GM12878 (cell line): Measurements from ENCODE around the gene VAV2. TPM values are rescaled to one million over a fixed set of nuclear protein-coding genes. Genes with fewer than 3 reads are reported as not detected.

ENCODE experiments used
- ATAC-seq: fragments of 200-7000 bp; cut with Tn5 transposase; 3 replicates; pipeline ENCODE4 v1.9.1; 2020; ENCODE audit warnings: mild to moderate bottlenecking, moderate library complexity
- BruUV-seq: library from RNA; stranded (reverse); fragments of 400-500 nt; replicated peaks from 2 replicates; lab custom pipeline; 2021; lab: Mats Ljungman, UMichigan
- CTCF ChIA-PET: fragments of 300-600 bp; sonication (Branson Sonifier 250); formaldehyde crosslinking; extraction: SDS; loops from one replicate; lab custom pipeline; 2021; ENCODE audit warnings: inconsistent platforms; lab: Yijun Ruan, JAX
- POLR2A ChIA-PET: fragments of 350-600 bp; formaldehyde crosslinking; extraction: SDS; loops from one replicate; lab custom pipeline; 2021; ENCODE audit warnings: inconsistent platforms; lab: Charles Lee
- RAD21 ChIA-PET: fragments of 300-600 bp; sonication (Branson Sonifier 250); formaldehyde crosslinking; loops from one replicate; lab custom pipeline; 2023; ENCODE audit warnings: antibody characterized with exemption; ENCODE audit not compliant: unreplicated experiment; lab: Charles Lee
- SMC1A ChIA-PET: fragments of 300-600 bp; sonication (Branson Sonifier 250); formaldehyde crosslinking; loops from one replicate; lab custom pipeline; 2023; ENCODE audit not compliant: unreplicated experiment, uncharacterized antibody; lab: Charles Lee
- DNase-seq: peaks from one replicate; pipeline ENCODE4 v3.0.0-alpha.2; 2011; ENCODE audit warnings: low read depth, low spot score
- FAIRE-seq: peaks from 3 replicates; lab custom pipeline; 2011; peaks lifted over from hg19 to GRCh38; lab: Jason Lieb, UNC
- H2AFZ ChIP-seq: 2 replicates; pipeline ENCODE4 v1.6.0; 2011; ENCODE audit warnings: low read depth, low read length, control low read depth; ENCODE audit not compliant: control insufficient read depth
- H3K27ac ChIP-seq: 2 replicates; pipeline ENCODE4 v1.5.1; 2011; ENCODE audit warnings: control low read depth; ENCODE audit not compliant: control insufficient read depth, insufficient read depth
- H3K27me3 ChIP-seq, 2 experiments: replicated peaks in 1 of 2; 2 replicates each; pipeline versions ENCODE4 v1.6.0 to v1.6.1; 2011; ENCODE audit warnings: low read length in 1 of 2; ENCODE audit not compliant: control insufficient read depth in 2 of 2, insufficient read depth in 2 of 2
- H3K36me3 ChIP-seq, 2 experiments: 2 replicates each; pipeline ENCODE4 v1.5.1; 2011; ENCODE audit warnings: low read length in 1 of 2; ENCODE audit not compliant: control insufficient read depth in 2 of 2, insufficient read depth in 2 of 2
- H3K4me1 ChIP-seq: 2 replicates; pipeline ENCODE4 v1.6.1; 2011; ENCODE audit warnings: mild to moderate bottlenecking, low read length, moderate library complexity, mixed read lengths; ENCODE audit not compliant: control insufficient read depth, insufficient read depth
- H3K4me2 ChIP-seq: 2 replicates; pipeline ENCODE4 v1.6.0; 2011; ENCODE audit warnings: control low read depth; ENCODE audit not compliant: control insufficient read depth, insufficient read depth
- H3K4me3 ChIP-seq: fragments of 200-600 bp; sonication (generic); 2 replicates; pipeline ENCODE4 v1.5.1; 2016
- H3K79me2 ChIP-seq: 2 replicates; pipeline ENCODE4 v1.6.0; 2011; ENCODE audit warnings: low read length; ENCODE audit not compliant: control insufficient read depth, insufficient read depth
- H3K9ac ChIP-seq: 2 replicates; pipeline ENCODE4 v1.8.0; 2011; ENCODE audit warnings: low read length, control low read depth, mixed read lengths; ENCODE audit not compliant: control insufficient read depth, insufficient read depth
- H3K9me3 ChIP-seq: replicated peaks from 3 replicates; pipeline ENCODE4 v1.5.1; 2011; ENCODE audit warnings: mild to moderate bottlenecking, low read length; ENCODE audit not compliant: control insufficient read depth, insufficient read depth
- H4K20me1 ChIP-seq: 2 replicates; pipeline ENCODE4 v1.6.0; 2011; ENCODE audit not compliant: control insufficient read depth, insufficient read depth
- FOXK2 ChIP-seq: fragments of 450-650 bp; IDR thresholded peaks from 2 replicates; pipeline ENCODE4 v1.6.1; 2017; ENCODE audit warnings: mild to moderate bottlenecking, moderate library complexity
- NFYB ChIP-seq: IDR thresholded peaks from 2 replicates; pipeline ENCODE4 v1.6.1; 2011; ENCODE audit warnings: low read depth, mild to moderate bottlenecking, low read length, improper control_type of control experiment, moderate library complexity; ENCODE audit not compliant: insufficient read depth
- NR2C1 ChIP-seq: fragments of 450-650 bp; IDR thresholded peaks from 2 replicates; pipeline ENCODE4 v1.6.1; 2017; ENCODE audit warnings: antibody characterized with exemption, mild to moderate bottlenecking, moderate library complexity
- RELB ChIP-seq: fragments of 450-650 bp; IDR thresholded peaks from 2 replicates; pipeline ENCODE4 v1.6.1; 2017; ENCODE audit warnings: low read depth, mild to moderate bottlenecking, moderate library complexity
- REST ChIP-seq: IDR thresholded peaks from 2 replicates; pipeline ENCODE4 v1.6.1; 2012; ENCODE audit warnings: mild to moderate bottlenecking, low read depth, low read length
- RFX5 ChIP-seq: IDR thresholded peaks from 2 replicates; pipeline ENCODE4 v1.6.1; 2011; ENCODE audit warnings: low read depth, low read length, improper control_type of control experiment
- ZNF274 ChIP-seq: IDR thresholded peaks from one replicate; pipeline ENCODE4 v1.8.0; 2011; ENCODE audit not compliant: insufficient read length, insufficient read depth
- WGBS: methylation state at CpG from one replicate; pipeline ENCODE4 v1.1.6; 2016; ENCODE audit warnings: low lambda C conversion rate; ENCODE audit not compliant: insufficient replicate concordance, insufficient coverage; ENCODE audit errors: missing lambda C conversion rate; 5-methylcytosine and 5-hydroxymethylcytosine counted together
- in situ Hi-C: fragments of 300-500 bp; cut with MboI; formaldehyde crosslinking; loops from 9 replicates; pipeline ENCODE4 v1.14.3; 2018; ENCODE audit warnings: mixed read lengths
- intact Hi-C: fragments of 100-400 bp; cut with micrococcal nuclease; formaldehyde crosslinking; loops from one replicate; pipeline ENCODE4 v1.14.2; 2022; ENCODE audit not compliant: unreplicated experiment
- polyA plus RNA-seq, 11 experiments: library from polyadenylated mRNA; depleted of rRNA in 4 of 11; unstranded in 6 of 11; stranded (reverse) in 5 of 11; fragments of >200 nt; fragmentation: Nextera tagmentation in 4 of 11; fragmentation: Illumina TruSeq in 1 of 11; extraction: Ambion mirVana in 4 of 11; extraction: Trizol in 1 of 11; gene quantifications; 1 replicate in 1 of 11; 2 replicates in 10 of 11; pipeline versions ENCODE4 v1.2.1 to v1.2.3, GENCODE V29; 2011 to 2016; ENCODE audit warnings: inconsistent platforms in 2 of 11, missing spikeins in 2 of 11, low read depth in 1 of 11
- total RNA-seq, 4 experiments: library from RNA; depleted of rRNA in 3 of 4; stranded (reverse); fragments of >200 nt in 3 of 4; fragmentation: Illumina TruSeq in 1 of 4; extraction: Trizol in 1 of 4; gene quantifications; 2 replicates each; pipeline versions ENCODE4 v1.2.1 to v1.2.3, GENCODE V29; 2013 to 2021

Gene VAV2
- total and polyA plus RNA-seq, 10 of the 15 experiments (the other 5 are each of a cell fraction or from before 2014, with no cell fraction given): 0.13 to 43.9 (median 16.9) TPM

DNA sequence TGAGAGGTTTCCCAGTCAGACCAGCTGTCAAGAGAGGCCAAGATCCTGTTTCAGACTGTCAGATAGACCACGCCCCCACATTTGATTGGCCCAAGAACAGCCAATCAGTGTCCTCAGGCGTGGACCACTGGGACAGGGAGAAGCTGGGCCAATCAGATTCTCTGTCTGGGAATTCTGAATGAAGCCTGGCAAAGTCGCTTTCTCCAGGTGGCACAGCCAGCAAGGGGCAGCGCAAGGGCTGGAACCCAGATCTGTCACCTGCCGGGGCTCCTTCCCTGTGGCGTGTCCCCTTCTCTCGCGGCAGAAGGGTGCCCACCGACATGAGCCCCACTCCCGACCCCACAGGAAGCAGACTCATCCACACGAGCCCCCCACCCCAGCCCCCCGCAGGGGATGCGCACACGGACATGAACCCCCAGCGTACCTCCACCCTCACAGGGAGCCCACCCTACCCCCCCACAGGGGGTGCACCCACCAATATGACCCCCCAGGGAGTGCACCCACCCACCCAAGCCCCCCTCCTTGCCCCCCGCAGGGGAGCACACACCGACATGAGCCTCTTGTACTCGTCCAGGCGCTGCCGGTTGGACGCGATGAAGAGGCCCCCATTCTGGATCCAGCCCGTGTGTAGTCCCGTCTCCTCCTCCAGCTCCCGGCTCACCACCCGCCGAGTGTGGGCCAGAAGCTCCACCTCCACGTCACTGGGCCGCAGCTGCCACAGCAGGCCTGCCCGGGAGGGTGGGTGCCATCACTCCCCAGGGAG lies 260.1 kb downstream of the VAV2 start:
- TF ChIP-seq NR2C1 (no peak), FOXK2 (no peak), NFYB (peak; percentile 69)
- Histone ChIP-seq H3K4me2 (no peak overlapping the region), H3K9ac (no peak overlapping the region), H3K4me1 (no peaks in the 10 kb centered on the region), H3K36me3 (no peaks in the 10 kb centered on the region), H2AFZ (no peak overlapping the region), H3K4me3 (no peak overlapping the region), H3K79me2 (no peaks in the 10 kb centered on the region), H3K27ac (no peak overlapping the region), H4K20me1 (no peaks in the 10 kb centered on the region), H3K9me3 (no peaks in the 10 kb centered on the region), H3K27me3 (no peaks in the 10 kb centered on the region; a peak in 2 of 4 replicates)
- 67% methylated on average over 19 of the region's 30 CpGs for WGBS
- no peak for ATAC-seq
- no peak for DNase-seq
- intact Hi-C loops: no loop called here
- in situ Hi-C loops: no loop called here
- FAIRE-seq: no peak
- BruUV-seq: no TSS peak
- SMC1A ChIA-PET: no interaction called here
- CTCF ChIA-PET: no interaction called here
- POLR2A ChIA-PET: no interaction called here
- RAD21 ChIA-PET: no interaction called here

GRCh38 chr9:133730994-133731715 lies 261.0 kb downstream of the VAV2 start:
- Histone ChIP-seq H3K27ac (no peak overlapping the region), H3K9ac (no peak overlapping the region), H3K4me2 (no peak overlapping the region), H3K4me3 (no peak overlapping the region), H3K36me3 (no peaks in the 10 kb centered on the region), H2AFZ (no peak overlapping the region), H3K4me1 (no peaks in the 10 kb centered on the region), H4K20me1 (no peaks in the 10 kb centered on the region), H3K9me3 (no peaks in the 10 kb centered on the region), H3K79me2 (no peaks in the 10 kb centered on the region), H3K27me3 (no peaks in the 10 kb centered on the region; a peak in 2 of 4 replicates)
- WGBS: 60% methylated on average over 27 of the region's 27 CpGs
- no TSS peak for BruUV-seq
- ChIA-PET POLR2A (no interaction called here), RAD21 (no interaction called here), SMC1A (no interaction called here), CTCF (interaction anchor here (1.4 kb wide), 1 partner anchor 12 kb away, joined by 4 read pairs; no protein-coding TSS in a partner anchor)
- FAIRE-seq (no peak), ATAC-seq (no peak), DNase-seq (no peak)
- in situ Hi-C loops (no loop called here), intact Hi-C loops (no loop called here)
- no peak for TF ChIP-seq ZNF274
- TF ChIP-seq REST: no peak
- TF ChIP-seq RELB: no peak
- no peak for TF ChIP-seq RFX5
